Nephron progenitor cell (in vitro differentiated cells): ENCODE measurements around the gene FLT1.

Experiments
- DNase-seq: peaks from one replicate; pipeline ENCODE4 v3.0.0; 2021
- H3K27ac Mint-ChIP-seq: 2 replicates; pipeline ENCODE4 v1.8.0; 2021; ENCODE audit warnings: mild to moderate bottlenecking, moderate library complexity, mixed read lengths
- H3K27me3 Mint-ChIP-seq: 2 replicates; pipeline ENCODE4 v1.8.0; 2021; ENCODE audit warnings: mild to moderate bottlenecking, low read depth, mixed read lengths; ENCODE audit not compliant: poor library complexity
- H3K36me3 Mint-ChIP-seq: 2 replicates; pipeline ENCODE4 v1.8.0; 2021; ENCODE audit warnings: low read depth, mixed read lengths
- H3K4me1 Mint-ChIP-seq: 2 replicates; pipeline ENCODE4 v1.8.0; 2021; ENCODE audit warnings: mixed read lengths
- H3K4me3 Mint-ChIP-seq: 2 replicates; pipeline ENCODE4 v1.8.0; 2021; ENCODE audit warnings: mild to moderate bottlenecking, moderate library complexity, mixed read lengths
- H3K9me3 Mint-ChIP-seq: 2 replicates; pipeline ENCODE4 v1.8.0; 2021; ENCODE audit warnings: mild to moderate bottlenecking, moderate library complexity, mixed read lengths
- TF ChIP-seq, protein P1 (sequence below): fragments of 200-600 bp; sonication (generic); IDR thresholded peaks from 2 replicates; pipeline ENCODE4 v1.5.0; 2021; ENCODE audit warnings: antibody characterized with exemption

FLT1 gene

DNA sequence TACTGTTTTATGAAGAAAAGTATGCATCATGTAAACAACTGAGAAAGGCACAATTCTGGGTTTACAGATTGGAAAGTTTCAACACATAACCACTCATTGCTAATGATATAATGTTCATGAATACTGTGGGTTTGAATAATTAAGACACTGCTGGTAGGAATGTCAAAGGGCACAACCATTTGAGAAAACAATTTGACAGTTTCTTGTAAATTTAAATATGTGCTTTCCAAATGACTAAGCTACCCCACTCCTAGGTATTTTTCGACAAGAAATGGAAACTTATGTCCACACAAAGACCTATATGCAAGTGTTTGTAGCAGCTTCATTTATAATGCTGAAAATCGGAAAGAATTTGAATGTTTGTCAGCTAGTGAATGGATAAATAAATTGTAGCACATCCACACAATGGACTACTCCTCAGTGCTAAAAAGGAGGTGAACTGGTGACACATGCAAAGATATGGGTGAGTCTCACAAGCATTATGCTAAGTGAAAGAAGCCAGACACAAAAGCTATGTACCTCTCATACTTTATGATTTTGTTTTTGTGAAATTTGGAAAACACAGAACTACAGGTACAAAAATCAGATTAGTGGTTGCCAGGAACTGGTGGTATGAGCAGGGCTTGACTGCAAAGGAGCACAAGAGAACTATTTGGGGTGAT lies 44.8 kb upstream of the FLT1 start:
- Mint-ChIP-seq H3K4me1 (no peaks in the 10 kb centered on the region), H3K27ac (no peak overlapping the region), H3K36me3 (no peaks in the 10 kb centered on the region), H3K9me3 (peaks cover 27% of the 10 kb centered on the region), H3K27me3 (peaks cover 20% of the 10 kb centered on the region), H3K4me3 (no peak overlapping the region)
- TF ChIP-seq, protein P1, sequence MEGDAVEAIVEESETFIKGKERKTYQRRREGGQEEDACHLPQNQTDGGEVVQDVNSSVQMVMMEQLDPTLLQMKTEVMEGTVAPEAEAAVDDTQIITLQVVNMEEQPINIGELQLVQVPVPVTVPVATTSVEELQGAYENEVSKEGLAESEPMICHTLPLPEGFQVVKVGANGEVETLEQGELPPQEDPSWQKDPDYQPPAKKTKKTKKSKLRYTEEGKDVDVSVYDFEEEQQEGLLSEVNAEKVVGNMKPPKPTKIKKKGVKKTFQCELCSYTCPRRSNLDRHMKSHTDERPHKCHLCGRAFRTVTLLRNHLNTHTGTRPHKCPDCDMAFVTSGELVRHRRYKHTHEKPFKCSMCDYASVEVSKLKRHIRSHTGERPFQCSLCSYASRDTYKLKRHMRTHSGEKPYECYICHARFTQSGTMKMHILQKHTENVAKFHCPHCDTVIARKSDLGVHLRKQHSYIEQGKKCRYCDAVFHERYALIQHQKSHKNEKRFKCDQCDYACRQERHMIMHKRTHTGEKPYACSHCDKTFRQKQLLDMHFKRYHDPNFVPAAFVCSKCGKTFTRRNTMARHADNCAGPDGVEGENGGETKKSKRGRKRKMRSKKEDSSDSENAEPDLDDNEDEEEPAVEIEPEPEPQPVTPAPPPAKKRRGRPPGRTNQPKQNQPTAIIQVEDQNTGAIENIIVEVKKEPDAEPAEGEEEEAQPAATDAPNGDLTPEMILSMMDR: no peak
- no peak for DNase-seq

DNA sequence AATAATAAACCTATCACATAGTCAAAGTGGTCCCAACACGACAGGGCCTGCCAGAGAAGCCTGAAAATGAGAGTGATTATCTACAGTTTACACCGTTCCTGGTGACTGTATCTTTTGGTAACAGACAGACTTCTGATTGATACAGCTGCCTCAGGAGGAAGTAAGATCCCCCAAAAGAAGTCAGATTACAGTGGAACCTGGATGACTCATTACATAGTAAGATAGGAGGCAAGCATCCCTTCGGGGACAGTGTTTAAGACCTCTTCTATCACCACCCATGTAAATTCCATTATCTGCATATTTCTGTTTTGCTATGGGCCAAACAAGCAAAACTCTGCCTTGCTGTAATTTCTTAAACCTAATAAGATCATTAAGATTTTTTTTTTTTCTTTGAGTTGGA lies 44.0 kb upstream of the FLT1 start:
- TF ChIP-seq, protein P1: no peak
- Mint-ChIP-seq H3K4me3 (no peak overlapping the region), H3K27me3 (peaks cover 26% of the 10 kb centered on the region), H3K4me1 (no peaks in the 10 kb centered on the region), H3K27ac (no peak overlapping the region), H3K9me3 (peaks cover 19% of the 10 kb centered on the region), H3K36me3 (no peaks in the 10 kb centered on the region)
- no peak for DNase-seq

DNA sequence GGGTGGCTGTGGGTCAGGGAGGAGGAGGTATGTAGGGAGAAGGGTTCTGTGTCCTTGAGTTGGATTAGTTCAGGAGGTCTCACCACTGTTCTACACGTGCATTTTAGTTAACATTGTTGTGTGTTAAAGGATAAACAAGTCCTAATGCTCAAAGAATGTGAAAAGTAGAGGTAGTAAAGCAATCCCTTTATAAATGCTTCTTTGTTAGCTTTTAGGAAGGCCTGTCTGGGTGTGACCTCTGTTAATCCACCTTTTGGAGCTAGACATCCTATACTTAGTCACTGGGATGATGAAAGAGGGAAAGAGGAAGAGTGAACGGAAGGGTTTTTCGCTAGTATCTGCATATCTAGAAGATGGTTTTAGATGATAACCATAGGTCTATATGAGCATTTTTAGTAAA lies 42.2 kb upstream of the FLT1 start:
- Mint-ChIP-seq H3K9me3 (peaks cover 9% of the 10 kb centered on the region), H3K4me3 (no peak overlapping the region), H3K27me3 (peaks cover 35% of the 10 kb centered on the region), H3K27ac (no peak overlapping the region), H3K4me1 (no peaks in the 10 kb centered on the region), H3K36me3 (no peaks in the 10 kb centered on the region)
- TF ChIP-seq, protein P1: no peak
- DNase-seq: no peak

DNA sequence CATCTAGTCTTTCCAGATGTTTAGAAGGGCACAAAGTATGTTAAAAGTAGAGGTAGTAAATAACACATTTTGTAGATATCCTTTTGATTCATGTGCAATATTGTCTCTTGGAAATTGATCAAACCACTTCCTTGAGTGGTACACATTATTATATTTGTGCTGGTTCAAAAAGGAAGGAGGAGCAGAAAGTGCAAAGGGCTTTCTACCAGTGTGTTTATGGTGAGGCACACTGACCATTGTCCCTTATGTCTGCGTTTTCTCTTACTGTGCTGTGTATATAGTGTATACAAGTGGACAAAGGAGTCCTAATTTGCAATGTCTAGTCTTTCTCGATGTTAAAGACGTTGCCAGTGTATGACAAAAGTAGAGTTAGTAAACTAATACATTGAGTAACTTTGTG lies 41.4 kb upstream of the FLT1 start:
- Mint-ChIP-seq H3K9me3 (peaks cover 9% of the 10 kb centered on the region), H3K4me1 (no peaks in the 10 kb centered on the region), H3K27ac (no peak overlapping the region), H3K36me3 (no peaks in the 10 kb centered on the region), H3K4me3 (no peak overlapping the region), H3K27me3 (peaks cover 35% of the 10 kb centered on the region)
- DNase-seq: no peak
- TF ChIP-seq, protein P1: no peak

DNA sequence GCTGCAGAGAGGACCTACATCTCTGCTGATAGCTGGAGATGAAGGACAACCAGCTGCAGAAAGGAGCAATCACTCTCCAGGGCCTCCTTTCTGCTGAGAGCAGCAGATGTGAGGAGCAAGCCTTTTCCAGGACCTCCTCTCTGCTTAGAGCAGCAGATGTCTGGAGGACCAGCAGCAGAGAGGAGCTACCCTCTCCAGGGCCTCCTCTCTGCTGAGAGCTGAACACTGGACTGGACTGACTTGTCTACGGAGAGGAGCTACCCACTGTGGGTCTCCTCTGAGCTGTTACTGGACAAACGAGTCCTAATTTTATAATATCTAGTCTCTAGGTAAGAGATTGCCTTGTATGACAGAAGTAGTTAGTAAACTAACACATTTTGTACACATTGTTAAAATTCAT lies 40.8 kb upstream of the FLT1 start:
- Mint-ChIP-seq H3K27ac (no peak overlapping the region), H3K4me3 (no peak overlapping the region), H3K36me3 (no peaks in the 10 kb centered on the region), H3K9me3 (peaks cover 9% of the 10 kb centered on the region), H3K4me1 (no peaks in the 10 kb centered on the region), H3K27me3 (peaks cover 35% of the 10 kb centered on the region)
- TF ChIP-seq, protein P1: no peak
- DNase-seq: no peak

DNA sequence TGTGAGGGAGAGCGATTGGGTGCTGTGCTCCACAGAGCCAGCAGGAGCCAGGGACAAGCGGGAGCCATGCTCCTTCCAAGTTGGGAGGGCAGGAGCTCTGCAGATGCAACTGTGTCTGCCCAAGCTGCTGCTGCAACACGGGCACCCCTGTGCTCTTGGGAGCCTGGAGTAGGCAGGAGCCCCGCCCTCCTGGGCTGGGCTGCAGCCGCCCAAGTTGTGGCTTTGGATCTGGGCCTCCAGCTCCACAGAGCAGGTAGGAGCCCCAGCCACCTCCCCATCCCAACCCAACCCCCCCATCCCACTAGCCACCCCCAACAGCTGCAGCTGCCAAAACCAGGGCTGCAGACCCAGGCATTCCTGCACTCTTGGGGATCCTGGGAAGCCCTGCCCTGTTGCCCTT lies 39.9 kb upstream of the FLT1 start:
- Mint-ChIP-seq H3K4me3 (no peak overlapping the region), H3K27ac (no peak overlapping the region), H3K36me3 (no peaks in the 10 kb centered on the region), H3K4me1 (no peaks in the 10 kb centered on the region), H3K27me3 (peaks cover 35% of the 10 kb centered on the region), H3K9me3 (peaks cover 9% of the 10 kb centered on the region)
- DNase-seq: no peak
- TF ChIP-seq, protein P1: no peak
